Natural killer cell (primary cell): ENCODE results near the gene NAA60. TPM values are rescaled to one million over a fixed set of nuclear protein-coding genes. Genes with fewer than 3 reads are reported as not detected.
A peak's percentile ranks its signal among the peaks of the same experiment; 100 is the strongest.

Source experiments
- ATAC-seq, 3 donors: fragments of 150-1000 bp in 2 of 3; fragments of 200-7000 bp in 1 of 3; cut with Tn5 transposase; 1 replicate in 1 of 3; 2 replicates in 2 of 3; pipeline ENCODE4 v1.10.0; 2021; ENCODE audit warnings: mild to moderate bottlenecking in 2 of 3, moderate library complexity in 2 of 3
- DNase-seq, 2 donors: peaks; one replicate each; pipeline versions ENCODE4 v3.0.0 to v3.0.0-alpha.2; 2013 to 2021; ENCODE audit warnings: mixed read lengths in 1 of 2
- H3K27ac ChIP-seq: one replicate; pipeline ENCODE4 v1.5.1; 2013; ENCODE audit warnings: mild to moderate bottlenecking, low read length
- H3K27me3 ChIP-seq: one replicate; pipeline ENCODE4 v1.6.1; 2013; ENCODE audit warnings: low read length; ENCODE audit not compliant: control insufficient read depth, insufficient read depth
- H3K36me3 ChIP-seq: one replicate; pipeline ENCODE4 v1.6.1; 2013; ENCODE audit warnings: low read length; ENCODE audit not compliant: control insufficient read depth, insufficient read depth
- H3K4me1 ChIP-seq: one replicate; pipeline ENCODE4 v1.6.1; 2013; ENCODE audit warnings: low read length; ENCODE audit not compliant: control insufficient read depth, insufficient read depth
- H3K4me3 ChIP-seq: one replicate; pipeline ENCODE4 v1.5.1; 2013; ENCODE audit warnings: low read length
- H3K9me3 ChIP-seq: one replicate; pipeline ENCODE4 v1.6.1; 2013; ENCODE audit warnings: low read length; ENCODE audit not compliant: control insufficient read depth, insufficient read depth
- H3K27ac Mint-ChIP-seq, 2 donors: one replicate each; pipeline ENCODE4 v1.8.0; 2022; ENCODE audit warnings: mild to moderate bottlenecking in 2 of 2, mixed read lengths in 2 of 2, moderate library complexity in 1 of 2
- H3K27me3 Mint-ChIP-seq, 2 donors: one replicate each; pipeline ENCODE4 v1.8.0; 2022; ENCODE audit warnings: low read depth in 2 of 2, mixed read lengths in 2 of 2
- H3K36me3 Mint-ChIP-seq: one replicate; pipeline ENCODE4 v1.8.0; 2022; ENCODE audit warnings: mixed read lengths
- H3K4me1 Mint-ChIP-seq, 2 donors: one replicate each; pipeline ENCODE4 v1.8.0; 2022; ENCODE audit warnings: mixed read lengths in 2 of 2
- H3K4me3 Mint-ChIP-seq: one replicate; pipeline ENCODE4 v1.8.0; 2022; ENCODE audit warnings: mild to moderate bottlenecking, moderate library complexity, mixed read lengths
- H3K9me3 Mint-ChIP-seq, 2 donors: one replicate each; pipeline ENCODE4 v1.8.0; 2022; ENCODE audit warnings: mixed read lengths in 2 of 2
- CTCF ChIP-seq: fragments of 200-600 bp; IDR thresholded peaks from one replicate; pipeline ENCODE4 v1.8.0; 2022; ENCODE audit warnings: antibody characterized with exemption
- WGBS: methylation state at CpG from one replicate; pipeline ENCODE4 v1.1.7; 2013; ENCODE audit warnings: missing lambda C conversion rate; ENCODE audit not compliant: insufficient coverage; 5-methylcytosine and 5-hydroxymethylcytosine counted together
- intact Hi-C: fragments of 100-400 bp; cut with micrococcal nuclease; formaldehyde crosslinking; loops from one replicate; pipeline ENCODE4 v1.14.2; 2022
- total RNA-seq, 4 donors: library from RNA; stranded (reverse); fragments of 120-200 nt in 1 of 4; gene quantifications; one replicate each; pipeline versions ENCODE4 v1.2.3 to v1.2.4, GENCODE V29; 2013 to 2022

NAA60 gene
- total RNA-seq, 3 donors from 2014 or later (not counting 1 experiment from before 2014, with no cell fraction given) = 45.1 to 69.0 (median 58.9) TPM

- Histone ChIP-seq H3K9me3 (no peaks in the 10 kb centered on the region), H3K36me3 (peaks cover 14% of the 10 kb centered on the region), H3K4me1 (peaks cover 4% of the 10 kb centered on the region), H3K27ac (no peak overlapping the region), H3K4me3 (no peak overlapping the region), H3K27me3 (no peaks in the 10 kb centered on the region)
- WGBS = 94% methylated on average over 29 of the region's 29 CpGs
- DNase-seq (no peak), ATAC-seq (no peak)
- Mint-ChIP-seq H3K27me3 (no peaks in the 10 kb centered on the region), H3K9me3 (no peaks in the 10 kb centered on the region), H3K4me3 (no peak overlapping the region), H3K36me3 (no peaks in the 10 kb centered on the region), H3K4me1 (peaks cover 12 to 47% of the 10 kb centered on the region in 2 donors), H3K27ac (peak overlapping the region; percentile 46 to 60)
- intact Hi-C loops = no loop called here
- no peak for TF ChIP-seq CTCF
These were observed 32.3 kb downstream of the NAA60 start for GRCh38 chr16:3475604-3476375.

- TF ChIP-seq CTCF = no peak
- H3K4me3 ChIP-seq = no peak overlapping the region
- H3K27ac ChIP-seq = no peak overlapping the region
- H3K9me3 ChIP-seq = no peaks in the 10 kb centered on the region
- peaks cover 16% of the 10 kb centered on the region for H3K36me3 ChIP-seq
- no peak for ATAC-seq
- Mint-ChIP-seq H3K4me3 (no peak overlapping the region), H3K9me3 (no peaks in the 10 kb centered on the region), H3K27ac (peak overlapping the region; percentile 48 to 60), H3K27me3 (no peaks in the 10 kb centered on the region), H3K36me3 (no peaks in the 10 kb centered on the region), H3K4me1 (peaks cover 12 to 45% of the 10 kb centered on the region in 2 donors)
- H3K27me3 ChIP-seq = no peaks in the 10 kb centered on the region
- no peak for DNase-seq
- intact Hi-C loops = no loop called here
- peaks cover 4% of the 10 kb centered on the region for H3K4me1 ChIP-seq
- WGBS = 88% methylated on average over 1 of the region's 3 CpGs
These were observed 32.9 kb downstream of the NAA60 start for GRCh38 chr16:3476409-3476808.

GRCh38 chr16:3478242-3478925 lies 34.9 kb downstream of the NAA60 start:
- H3K27ac Mint-ChIP-seq = no peak overlapping the region

More at GRCh38 chr16:3478242-3478925, 34.9 kb downstream of the NAA60 start:
- Histone ChIP-seq H3K36me3 (peaks cover 33% of the 10 kb centered on the region), H3K27ac (no peak overlapping the region), H3K9me3 (no peaks in the 10 kb centered on the region), H3K4me1 (peaks cover 4% of the 10 kb centered on the region), H3K27me3 (no peaks in the 10 kb centered on the region), H3K4me3 (no peak overlapping the region)
- Mint-ChIP-seq H3K4me1 (peaks cover 2 to 44% of the 10 kb centered on the region in 2 donors), H3K36me3 (no peaks in the 10 kb centered on the region), H3K9me3 (no peaks in the 10 kb centered on the region), H3K4me3 (no peak overlapping the region), H3K27me3 (no peaks in the 10 kb centered on the region)
- intact Hi-C loops = no loop called here
- 93% methylated on average over 11 of the region's 11 CpGs for WGBS
- ATAC-seq (no peak), DNase-seq (no peak)
- TF ChIP-seq CTCF = no peak
